SW480 (cell line): ENCODE results near the gene CWC27.
"Not testable (repeated sequence)": the region's sequence is repeated elsewhere in the genome, so short reads cannot be mapped to it uniquely, and the experiment has no call there.

ENCODE experiments used
- DNase-seq: peaks from one replicate; pipeline ENCODE4 v3.0.0-alpha.2; 2016; ENCODE audit warnings: low spot score

CWC27 gene

DNA sequence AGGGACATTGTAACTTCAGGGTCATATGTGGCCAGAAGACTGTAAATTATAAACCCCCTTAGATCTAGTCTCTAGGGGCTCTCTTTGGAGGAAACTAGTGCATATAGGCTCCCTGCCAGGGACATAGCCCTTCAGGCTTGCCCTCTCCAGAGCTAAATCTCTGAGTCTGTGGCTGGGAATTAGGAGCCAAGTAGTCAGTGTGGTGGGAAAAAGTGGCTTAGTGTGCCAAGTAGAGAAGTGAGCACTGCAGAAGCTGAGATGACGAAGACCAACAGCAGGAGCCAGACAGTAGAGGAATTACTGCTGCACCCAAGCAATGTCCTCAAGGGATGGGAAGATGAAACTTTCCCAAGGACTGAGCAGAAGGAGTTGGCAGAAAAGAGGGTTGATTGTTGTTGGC, 71.2 kb downstream of the CWC27 start:
- no peak for DNase-seq

DNA sequence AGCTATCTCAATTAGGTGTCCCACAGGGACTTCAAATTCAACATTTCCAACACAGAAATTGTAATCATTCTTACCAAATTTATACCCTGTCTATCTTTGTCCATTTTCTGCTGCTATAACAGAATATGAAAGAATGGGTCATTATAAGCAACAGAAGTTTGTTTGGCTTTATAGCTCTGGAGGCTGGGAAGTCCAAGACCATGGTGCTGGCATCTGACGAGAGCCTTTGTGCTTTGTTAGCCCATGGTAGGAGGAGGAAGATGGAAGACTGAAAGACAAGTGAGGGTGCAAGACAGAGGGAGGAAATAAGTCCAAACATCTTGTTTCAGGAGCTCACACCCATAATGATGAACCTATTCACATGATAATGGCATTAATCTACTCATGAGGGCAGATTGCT, 72.2 kb downstream of the CWC27 start:
- no peak for DNase-seq

DNA sequence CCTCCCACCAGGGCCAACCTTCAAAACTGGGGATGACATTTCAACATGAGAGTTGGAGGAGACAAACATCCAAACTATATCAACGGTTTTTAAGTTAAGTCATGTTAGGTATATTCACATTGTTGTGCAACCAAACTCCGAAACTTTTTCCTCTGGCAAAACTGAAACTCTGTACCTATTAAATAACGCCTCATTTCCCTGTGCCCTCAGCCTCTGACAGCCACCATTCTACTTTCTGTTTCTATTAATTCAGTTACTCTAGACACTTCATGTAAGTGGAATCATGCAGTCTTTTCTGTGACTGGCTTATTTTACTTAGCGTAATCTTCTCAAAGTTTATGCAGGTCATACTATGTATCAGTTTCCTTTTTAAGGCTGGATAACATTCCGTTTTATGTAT, 85.0 kb downstream of the CWC27 start:
- DNase-seq: no peak

DNA sequence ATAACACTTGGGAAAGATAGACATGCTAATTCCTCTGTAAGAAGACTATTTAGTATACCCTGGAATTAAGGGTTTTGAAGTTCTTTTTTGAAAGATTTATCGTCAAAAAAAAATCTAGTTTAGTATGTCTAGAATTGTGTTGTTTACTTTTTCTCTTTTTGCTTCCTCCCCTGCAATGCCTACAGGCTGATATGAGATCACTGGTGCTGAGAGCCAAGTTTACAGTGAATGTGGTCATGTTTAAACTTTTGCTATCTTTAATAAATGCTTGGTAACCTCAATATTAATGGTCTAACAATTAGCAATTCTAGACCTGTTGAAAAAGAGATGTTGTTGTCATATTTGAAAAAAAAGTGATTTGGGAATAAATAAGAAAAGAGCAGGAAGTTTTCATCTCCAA, 86.1 kb downstream of the CWC27 start:
- DNase-seq: no peak

DNA sequence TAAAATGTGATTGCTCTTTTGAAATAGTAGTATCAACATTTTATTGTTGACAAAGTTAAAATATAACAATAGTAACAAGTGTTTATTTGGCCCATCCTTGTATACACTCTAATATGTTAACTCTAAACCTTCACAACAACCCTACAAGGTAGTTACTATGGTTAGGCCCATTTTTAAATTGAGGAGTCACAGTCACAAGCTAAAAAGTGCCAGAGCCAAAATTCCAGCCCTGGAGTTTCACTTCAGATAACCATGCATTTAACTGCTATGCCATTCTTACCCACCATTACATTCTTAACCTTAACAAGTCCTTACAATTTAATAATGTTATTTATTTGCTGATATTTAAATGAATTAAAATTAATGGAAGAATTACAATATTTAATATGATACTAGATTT, 91.2 kb downstream of the CWC27 start:
- no peak for DNase-seq

DNA sequence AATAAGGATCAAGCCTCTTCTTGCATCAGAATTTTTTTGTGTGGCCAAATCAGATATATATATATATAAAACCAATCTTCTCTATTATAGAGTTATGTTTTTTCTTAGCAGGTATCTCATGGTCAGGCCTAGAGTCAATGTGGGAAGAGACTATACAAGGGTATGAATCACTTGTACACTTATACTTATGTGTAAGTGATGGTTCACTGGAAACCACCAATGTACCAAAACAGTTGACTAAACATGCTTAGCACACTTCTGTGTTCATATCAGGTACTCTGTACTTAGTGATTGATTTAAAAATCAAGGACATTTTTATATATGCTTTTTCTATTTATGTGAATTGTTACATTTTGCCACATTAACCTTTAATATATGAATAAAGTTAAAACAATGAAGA, 92.6 kb downstream of the CWC27 start:
- no peak for DNase-seq

DNA sequence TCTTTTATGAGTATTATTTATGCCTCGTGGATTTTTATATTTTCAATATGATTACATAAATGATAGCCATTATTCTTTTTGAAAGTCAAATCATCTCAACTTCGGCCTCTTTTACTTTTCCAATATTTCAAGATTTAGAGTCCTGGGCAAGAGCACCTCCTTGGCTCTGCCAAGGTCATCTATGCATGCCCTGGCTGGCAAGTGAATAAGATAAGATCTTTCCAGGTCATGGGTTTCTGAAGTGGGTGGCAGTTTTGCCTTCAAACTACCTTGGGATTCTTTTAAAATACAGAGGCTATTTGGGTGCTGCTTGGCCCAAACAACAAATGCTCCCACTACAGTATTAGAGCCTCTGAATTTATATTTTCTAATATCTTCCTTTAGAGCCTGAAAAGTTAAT, 95.4 kb downstream of the CWC27 start:
- no peak for DNase-seq

DNA sequence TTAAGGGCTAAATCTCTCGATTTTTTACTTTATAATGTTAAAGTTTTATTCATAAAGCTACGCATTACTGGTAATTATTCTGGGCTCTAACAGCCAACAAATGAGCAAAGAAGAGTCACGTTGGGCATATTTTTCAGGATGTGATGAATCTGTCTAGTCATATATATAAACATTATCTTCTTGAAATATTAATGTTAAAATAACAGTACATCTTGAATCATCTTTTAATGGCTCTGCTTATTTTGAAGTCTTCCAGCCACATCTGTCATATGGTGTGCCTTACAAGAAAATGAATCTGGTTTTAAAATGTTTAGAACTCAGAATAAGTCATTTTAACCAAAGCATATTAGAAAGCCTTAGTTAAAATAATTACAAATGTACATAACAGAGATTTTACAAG, 96.9 kb downstream of the CWC27 start:
- DNase-seq: no peak

DNA sequence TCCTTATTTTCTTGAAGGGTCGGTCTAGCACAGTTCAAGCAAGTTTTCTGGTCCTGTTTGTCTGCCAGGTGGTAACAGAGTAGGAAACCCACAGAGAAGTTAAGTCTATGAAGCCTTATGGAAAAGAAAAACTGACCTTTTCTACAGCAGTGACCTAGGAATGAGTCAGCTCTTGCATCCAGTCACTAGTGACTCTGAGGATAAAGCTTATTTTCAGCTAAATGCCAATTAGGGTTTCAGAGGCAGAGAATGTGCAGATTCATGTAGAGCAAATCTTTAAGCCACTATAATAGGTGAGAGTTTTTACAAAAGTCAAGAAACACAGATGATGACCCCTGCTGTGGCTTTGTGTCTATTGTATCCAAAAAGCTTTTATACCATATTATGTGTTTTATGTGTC, 100.7 kb downstream of the CWC27 start:
- no peak for DNase-seq

DNA sequence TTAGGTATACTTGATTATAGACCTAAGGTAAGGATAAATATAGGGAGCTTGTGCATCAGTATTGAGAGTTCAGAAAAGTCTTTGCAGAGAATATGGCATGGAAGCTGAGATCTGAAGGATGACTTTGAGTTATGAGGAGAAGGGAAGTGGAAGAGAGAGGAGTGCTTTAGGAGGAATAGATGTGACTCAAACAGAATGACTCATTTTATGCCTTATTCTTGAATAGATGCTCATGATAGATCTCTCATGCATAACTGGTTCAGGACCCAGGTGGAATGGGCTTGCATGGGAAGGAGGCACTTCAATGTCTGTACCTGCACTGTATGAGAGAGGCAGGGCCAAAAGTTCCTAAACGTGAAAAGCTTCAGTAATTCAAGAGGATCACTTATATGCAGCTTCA, 103.3 kb downstream of the CWC27 start:
- peak; percentile 0 for DNase-seq

DNA sequence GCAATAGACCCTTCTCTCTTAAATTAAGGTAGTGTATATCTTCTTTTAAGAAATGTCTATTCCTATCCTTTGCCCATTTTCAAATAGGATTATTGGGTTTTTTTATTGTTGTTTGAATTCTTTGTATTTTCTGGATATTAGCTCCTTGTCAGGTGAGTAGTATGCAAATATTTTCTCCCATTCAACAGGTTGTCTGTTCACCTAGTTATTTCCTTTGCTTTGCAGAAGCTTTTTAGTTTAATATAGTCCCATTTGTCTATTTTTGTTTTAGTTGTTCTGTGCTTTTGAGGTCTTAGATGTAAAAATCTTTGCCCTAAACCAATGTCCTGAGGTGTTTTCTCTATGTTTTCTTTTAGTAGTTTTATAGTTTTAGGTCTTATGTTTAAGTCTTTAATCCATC, 104.7 kb downstream of the CWC27 start:
- no peak for DNase-seq

DNA sequence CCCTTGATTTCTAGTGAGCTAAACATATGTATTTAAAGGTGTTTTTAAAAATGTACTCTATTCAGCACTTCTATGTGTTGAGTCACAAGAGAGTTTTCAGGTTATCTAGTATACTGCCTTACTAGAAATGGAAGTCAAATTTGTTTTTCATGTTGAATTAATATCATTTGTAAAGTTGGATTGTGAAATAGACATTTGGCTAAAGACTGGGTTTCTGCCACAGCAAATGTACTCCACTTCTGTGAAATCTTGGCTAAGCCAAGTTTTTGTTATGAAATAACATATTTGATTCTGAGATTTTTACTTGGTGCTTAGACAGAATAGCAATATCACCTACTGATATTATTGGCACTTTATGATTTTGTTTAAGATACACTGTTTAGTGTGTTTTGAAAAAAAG, 106.0 kb downstream of the CWC27 start:
- no peak for DNase-seq

DNA sequence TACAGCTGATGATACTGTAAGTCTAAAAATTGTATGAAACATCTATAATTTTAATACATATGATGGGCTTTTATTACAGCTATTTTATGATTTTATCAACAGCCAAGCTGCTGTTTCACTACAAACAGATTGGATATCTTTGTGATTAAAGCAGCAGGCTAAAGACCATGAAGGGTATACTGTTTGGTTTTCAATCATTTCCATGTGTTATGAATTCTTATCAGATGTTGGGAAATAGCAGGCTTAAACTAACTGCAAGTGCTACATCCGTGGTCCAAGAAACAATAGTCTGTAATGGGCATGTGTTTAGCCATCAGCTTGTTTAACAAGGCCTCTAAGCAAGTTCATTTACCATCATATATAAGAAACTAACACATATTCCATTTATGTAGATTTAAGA, 107.5 kb downstream of the CWC27 start:
- no peak for DNase-seq

DNA sequence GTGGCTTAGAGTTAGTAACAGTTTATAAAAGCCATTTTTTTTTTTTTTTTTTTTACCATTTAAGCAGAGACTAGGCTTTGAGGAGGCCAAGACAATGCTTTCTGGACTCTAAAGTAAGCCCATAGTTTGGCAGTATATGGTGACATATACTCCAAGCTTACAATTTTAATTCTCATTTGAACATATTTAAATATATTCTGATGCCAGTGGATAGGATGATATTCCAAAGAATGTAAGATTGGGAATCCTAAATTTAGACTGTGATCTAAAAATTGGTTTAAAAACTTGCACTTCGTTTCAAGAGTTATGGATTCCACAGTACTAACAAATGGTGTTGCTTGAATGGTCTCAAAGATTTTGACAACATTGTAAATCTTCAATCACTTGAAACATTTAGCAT, 112.1 kb downstream of the CWC27 start:
- DNase-seq: no peak

DNA sequence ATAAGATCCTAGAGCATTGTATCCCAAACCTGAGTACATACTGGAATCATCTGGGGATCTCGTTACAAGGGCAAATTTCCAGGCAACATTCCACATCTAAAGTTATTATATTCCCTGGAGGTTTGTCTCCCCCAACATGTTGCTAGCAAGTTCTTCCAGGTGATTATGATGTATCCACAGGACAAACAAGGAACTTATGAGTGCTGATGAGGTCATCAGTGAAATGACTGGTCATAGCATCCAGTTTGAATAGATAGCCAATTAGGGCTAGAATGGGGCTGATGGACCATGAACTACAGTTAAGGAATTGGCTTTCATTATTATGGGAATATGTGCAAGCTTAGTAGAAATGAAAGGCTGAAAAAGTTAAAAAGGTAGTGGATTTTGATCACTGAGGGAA, 115.2 kb downstream of the CWC27 start:
- DNase-seq: no peak

DNA sequence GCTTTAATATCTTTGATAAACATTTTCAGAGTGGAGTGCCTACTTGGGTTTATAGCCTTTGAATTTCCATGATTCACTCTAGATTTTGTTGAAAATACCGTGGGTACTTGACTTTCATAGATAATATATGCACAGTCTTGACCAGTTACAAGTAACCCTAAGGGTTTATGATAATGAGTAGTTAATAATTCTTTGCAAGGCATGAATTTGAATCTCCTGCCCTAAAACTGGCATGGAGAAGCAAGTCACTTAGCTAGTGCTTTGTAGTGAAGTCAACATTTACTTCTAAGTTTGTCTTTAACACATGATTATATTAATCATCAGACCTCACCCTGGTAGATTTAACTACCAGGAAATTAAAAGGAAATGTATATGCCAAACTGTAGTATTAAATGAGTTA, 115.8 kb downstream of the CWC27 start:
- no peak for DNase-seq

DNA sequence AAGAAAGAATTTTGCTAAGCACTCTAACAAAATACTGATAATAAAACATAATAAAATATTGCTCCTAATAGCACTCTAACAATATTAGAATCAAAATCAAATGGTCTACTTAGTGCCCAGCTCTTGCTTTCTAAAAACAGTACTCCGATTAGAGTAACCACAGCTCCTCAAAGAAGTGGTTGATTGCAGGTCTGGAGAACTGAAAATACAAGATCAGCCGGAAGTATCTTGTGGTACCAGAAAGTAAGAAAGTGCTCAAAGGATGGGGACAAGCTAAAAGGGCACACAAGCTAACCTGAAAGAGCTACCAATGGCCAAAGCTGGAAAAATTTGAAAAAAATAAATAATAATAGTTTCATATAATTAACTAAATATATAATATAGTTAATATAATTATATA, 119.2 kb downstream of the CWC27 start:
- no peak for DNase-seq

DNA sequence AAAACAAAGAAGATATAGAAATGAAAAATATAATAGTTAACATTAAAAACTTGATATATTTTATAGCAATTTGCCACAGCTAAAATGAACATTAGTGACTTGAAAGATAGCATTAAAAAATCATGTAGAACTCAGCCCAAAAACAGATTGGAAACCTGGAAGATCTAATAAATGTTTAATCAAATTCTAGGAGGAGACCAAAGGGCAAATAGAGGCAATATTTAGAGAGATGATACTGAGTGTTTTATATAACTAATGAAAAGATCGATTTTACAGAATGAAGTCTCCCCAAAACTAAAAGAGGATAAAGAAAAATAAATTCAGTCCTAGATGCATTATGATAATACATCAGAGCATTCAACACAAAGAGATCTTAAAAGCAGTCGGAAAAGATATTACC, 127.0 kb downstream of the CWC27 start:
- no peak for DNase-seq

DNA sequence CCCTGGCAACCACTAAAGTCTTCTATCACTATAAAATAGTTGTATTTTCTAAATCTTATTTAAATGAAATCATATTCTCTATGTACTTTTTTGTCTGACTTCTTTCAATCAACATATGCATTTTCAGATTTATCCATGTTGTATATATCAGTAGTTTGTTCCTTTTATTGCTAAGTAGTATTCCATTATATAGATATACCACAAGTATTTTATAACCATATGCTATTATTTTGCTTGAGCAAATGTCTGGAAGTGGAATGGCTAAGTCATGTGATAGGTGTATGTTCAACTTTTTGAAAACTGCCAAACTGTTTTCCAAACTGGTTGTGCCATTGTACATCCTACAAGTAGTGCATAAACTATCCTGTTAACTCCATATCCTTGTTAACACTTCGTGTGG, 131.1 kb downstream of the CWC27 start:
- DNase-seq: no peak

DNA sequence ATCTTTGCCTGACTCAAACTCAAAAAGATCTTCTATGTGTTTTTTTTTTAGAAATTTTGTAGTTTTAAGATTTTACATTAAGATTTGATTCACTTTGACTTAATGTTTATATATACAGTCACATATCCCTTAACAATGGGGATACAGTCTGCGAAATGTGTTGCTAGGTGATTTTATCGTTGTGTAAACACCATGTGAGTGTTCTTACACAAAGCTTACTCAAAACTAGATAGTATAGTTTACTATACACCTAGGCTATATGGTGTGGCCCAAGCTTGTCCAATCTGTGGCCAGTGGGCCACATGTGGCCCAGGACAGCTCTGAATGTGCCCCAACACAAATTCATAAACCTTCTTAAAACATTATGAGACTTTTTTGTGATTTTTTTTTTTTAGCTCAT, 131.9 kb downstream of the CWC27 start:
- DNase-seq: no peak

DNA sequence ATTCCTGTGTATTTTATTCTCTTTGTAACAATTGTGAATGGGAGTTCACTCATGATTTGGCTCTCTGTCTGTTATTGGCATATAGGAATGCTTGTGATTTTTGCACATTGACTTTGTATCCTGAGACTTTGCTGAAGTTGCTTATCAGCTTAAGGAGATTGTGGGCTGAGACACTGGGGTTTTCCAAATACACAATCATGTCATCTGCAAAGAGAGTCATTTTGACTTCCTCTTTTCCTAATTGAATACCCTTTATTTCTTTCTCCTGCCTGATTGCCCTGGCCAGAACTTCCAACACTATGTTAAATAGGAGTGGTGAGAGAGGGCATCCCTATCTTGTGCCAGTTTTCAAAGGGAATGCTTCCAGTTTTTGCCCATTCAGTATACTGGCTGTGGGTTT, 138.7 kb downstream of the CWC27 start:
- DNase-seq: not testable (repeated sequence)

DNA sequence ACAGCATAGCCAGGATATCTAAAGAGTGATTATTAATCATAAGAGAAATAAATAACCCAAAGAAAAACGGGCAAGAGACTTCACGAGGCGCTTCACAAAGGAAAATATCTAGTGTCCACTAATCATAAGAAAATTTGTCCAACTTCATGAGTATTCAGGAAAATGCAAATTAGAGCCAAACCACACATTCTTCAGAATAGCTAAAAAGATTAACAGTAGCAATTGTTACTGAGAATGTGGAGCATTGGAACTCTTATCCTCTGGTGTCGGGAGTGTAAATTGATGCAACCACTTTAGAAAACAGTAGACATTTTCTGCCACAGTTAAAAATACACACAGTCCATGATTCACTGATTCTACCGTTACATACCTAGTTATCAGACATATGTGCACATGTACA, 145.7 kb downstream of the CWC27 start:
- DNase-seq: no peak

DNA sequence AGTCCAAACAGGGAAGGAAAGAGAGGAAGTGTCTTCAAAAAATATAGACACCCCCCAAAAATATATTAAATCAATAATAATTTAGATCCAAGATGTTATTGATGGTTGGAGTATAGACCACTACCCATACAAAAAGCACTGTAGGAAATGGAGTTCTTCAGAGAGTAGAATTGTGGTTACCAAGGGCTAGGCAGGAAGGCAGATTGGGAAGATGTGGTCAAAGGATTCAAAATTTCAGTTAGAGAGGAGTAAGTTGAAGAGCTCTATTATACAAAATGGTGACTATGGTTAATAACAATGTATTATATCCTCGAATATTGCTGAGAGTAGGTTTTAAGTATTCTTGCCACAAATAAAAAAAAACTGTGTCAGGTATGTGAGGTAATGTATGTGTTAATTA, 149.4 kb downstream of the CWC27 start:
- DNase-seq: no peak

DNA sequence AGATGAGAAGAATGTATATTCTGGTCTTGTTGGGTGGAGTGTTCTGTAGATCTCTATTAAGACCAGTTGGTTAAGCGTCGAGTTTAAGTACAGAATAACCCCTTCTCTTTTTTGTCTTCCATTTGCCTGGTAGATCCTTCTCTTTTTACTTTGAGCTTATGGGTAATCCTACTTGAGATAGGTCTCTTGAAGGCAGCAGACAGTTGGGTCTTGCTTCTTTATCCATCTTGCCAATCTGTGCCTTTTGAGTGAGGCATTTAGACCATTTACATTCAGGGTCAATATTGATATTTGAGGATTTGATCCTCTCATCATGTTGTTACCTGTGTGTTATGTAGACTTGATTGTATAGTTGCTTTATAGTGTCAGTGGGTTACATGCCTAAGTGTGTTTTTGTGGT, 152.7 kb downstream of the CWC27 start:
- DNase-seq: no peak

DNA sequence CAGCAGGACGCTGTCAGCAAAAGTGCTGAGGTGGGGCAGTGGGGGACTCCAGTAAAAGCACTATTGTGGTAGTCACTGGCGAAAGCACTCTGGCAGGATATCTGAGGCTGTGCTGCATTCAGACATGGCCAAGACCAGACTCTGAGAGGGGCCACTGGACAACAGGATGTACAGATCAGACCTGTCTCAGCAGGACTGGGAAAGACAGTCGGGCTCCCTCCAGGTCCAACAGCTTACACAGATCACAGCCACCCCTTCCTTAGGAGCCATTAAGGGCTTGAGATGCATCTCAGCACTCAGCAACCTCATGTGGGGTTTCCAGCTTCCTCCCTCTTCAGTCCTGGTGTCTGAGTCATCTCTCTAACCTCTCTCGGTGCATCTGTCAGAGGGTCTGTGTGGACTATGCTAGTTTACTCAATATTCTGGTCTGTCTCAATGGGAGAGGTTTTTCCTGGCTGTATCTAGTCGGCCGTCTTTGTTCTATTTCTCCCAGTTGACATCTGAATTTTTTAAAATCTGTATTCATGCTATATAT, 154.5 kb downstream of the CWC27 start:
- DNase-seq: no peak
